Tibial artery (tissue), 4 donors: ENCODE data around the gene ZSCAN29.

Source experiments
- DNase-seq, 2 donors: peaks; one replicate each; pipeline ENCODE4 v3.0.0-alpha.2; 2019
- H3K27ac ChIP-seq, 2 donors: fragments of 200-600 bp; sonication (generic) in 1 of 2; 1 replicate in 1 of 2; 2 replicates in 1 of 2; pipeline ENCODE4 v1.5.1; 2018 to 2019; ENCODE audit warnings: mild to moderate bottlenecking in 1 of 2
- H3K27me3 ChIP-seq, 2 donors: fragments of 200-600 bp; sonication (generic) in 1 of 2; one replicate each; pipeline versions ENCODE4 v1.5.1 to v1.6.0; 2016 to 2019
- H3K36me3 ChIP-seq, 3 donors: fragments of 200-600 bp; sonication (generic) in 2 of 3; one replicate each; pipeline ENCODE4 v1.5.1; 2016 to 2019; ENCODE audit warnings: mild to moderate bottlenecking in 2 of 3
- H3K4me1 ChIP-seq, 4 donors: fragments of 200-600 bp; sonication (generic) in 2 of 4; 1 replicate in 3 of 4; 2 replicates in 1 of 4; pipeline ENCODE4 v1.5.1; 2016 to 2019
- H3K4me3 ChIP-seq, 2 donors: fragments of 200-600 bp; sonication (generic) in 1 of 2; 1 replicate in 1 of 2; 2 replicates in 1 of 2; pipeline ENCODE4 v1.5.1; 2018 to 2019; ENCODE audit warnings: mild to moderate bottlenecking in 2 of 2
- H3K9me3 ChIP-seq, 3 donors: fragments of 200-600 bp; sonication (generic) in 1 of 3; one replicate each; pipeline ENCODE4 v1.5.1; 2016 to 2019
- CTCF ChIP-seq, 2 experiments: fragments of 200-600 bp in 1 of 2; fragments of 450-650 bp in 1 of 2; IDR thresholded peaks; one replicate each; pipeline ENCODE4 v1.5.1; 2017 to 2019; ENCODE audit warnings: antibody characterized with exemption in 2 of 2, mild to moderate bottlenecking in 1 of 2, moderate library complexity in 1 of 2
- intact Hi-C: fragments of 100-400 bp; cut with DNase I; formaldehyde crosslinking; loops from one replicate; pipeline ENCODE4 v1.15.0; 2023; ENCODE audit warnings: low total_unique reads

Gene ZSCAN29

GRCh38 chr15:43312378-43312777 is 58.5 kb downstream of the ZSCAN29 start:
- H3K27ac ChIP-seq: no peak overlapping the region
- intact Hi-C loops: no loop called here
- H3K9me3 ChIP-seq: no peaks in the 10 kb centered on the region
- H3K4me1 ChIP-seq: no peaks in the 10 kb centered on the region
- no peak for TF ChIP-seq CTCF (IDR thresholded peaks at IDR 0.05)
- no peak overlapping the region for H3K4me3 ChIP-seq
- H3K36me3 ChIP-seq: no peaks in the 10 kb centered on the region
- DNase-seq: no peak
- H3K27me3 ChIP-seq: peaks cover 0 to 48% of the 10 kb centered on the region in 2 donors
